Sciatic nerve (tissue), 2 donors: ENCODE measurements around the gene MIOS. TPM values are rescaled to one million over a fixed set of nuclear protein-coding genes. Genes with fewer than 3 reads are reported as not detected.

Experiments used
- ATAC-seq: fragments of 200-7000 bp; cut with Tn5 transposase; one replicate; pipeline ENCODE4 v1.9.1; 2020; ENCODE audit warnings: mild to moderate bottlenecking, moderate library complexity
- DNase-seq: peaks from one replicate; pipeline ENCODE4 v3.0.0-alpha.2; 2020; ENCODE audit warnings: low spot score
- intact Hi-C: fragments of 100-400 bp; cut with DNase I; formaldehyde crosslinking; loops from one replicate; pipeline ENCODE4 v1.14.2; 2022
- total RNA-seq: library from RNA; stranded (reverse); fragmentation: NEBNext Ultra II Directional; extraction: Animal tissue kit (Norgen Biotek cat#: 25700); gene quantifications from one replicate; pipeline ENCODE4 v1.2.1, GENCODE V29; 2021
- donor health status: DM: no; HTN: no; CAD: no.
- donor health status: DM: no; HTN: no; CAD: no.

MIOS gene
- 33.6 TPM for total RNA-seq

DNA sequence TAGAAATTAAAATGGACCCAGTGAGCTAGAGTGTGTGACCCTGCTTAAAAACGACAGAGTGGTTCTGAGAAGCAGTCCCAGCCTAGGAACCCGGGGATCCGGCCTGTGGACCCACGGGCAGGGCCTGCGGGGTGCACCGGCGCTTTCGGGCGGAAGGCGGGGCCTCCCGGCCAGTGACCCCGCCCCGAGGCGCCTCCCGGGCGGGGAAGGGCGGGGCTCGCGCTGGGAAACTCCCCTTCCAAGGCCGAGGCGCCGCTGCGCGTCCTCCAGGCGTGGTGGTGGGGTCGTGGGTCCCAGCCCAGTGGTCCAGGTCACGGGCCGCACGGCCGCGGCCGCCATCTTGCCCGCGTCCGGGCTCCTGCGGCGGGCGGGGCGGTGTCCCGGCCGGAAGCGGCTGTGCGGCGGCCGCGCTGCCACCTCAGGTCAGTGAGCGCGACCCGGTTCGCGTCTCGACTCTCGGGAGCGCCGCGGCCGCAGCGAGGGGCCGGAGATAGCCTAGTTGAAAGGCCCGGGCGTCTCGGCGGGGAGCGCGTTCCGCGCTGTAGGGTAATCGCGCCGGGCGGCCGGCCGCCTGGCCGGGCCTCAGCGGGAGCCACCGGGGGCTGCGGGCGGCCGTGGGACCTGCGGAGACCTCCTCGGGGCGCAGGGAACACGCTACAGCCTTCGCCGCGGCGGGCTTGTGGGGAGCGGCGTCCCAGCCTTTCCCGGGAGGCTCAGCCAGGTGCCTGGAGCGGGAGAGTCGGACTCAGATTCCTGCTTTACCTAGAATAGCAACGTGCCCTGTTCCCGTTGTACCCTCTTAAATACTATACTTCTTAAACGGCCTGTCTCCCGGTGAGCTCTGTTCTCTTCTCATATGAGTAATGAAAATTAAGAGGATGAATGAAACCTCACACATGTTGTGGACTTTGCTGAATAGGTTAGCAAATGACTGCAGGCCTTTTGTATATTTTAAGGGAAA lies at the start of gene MIOS:
TSS of gene MIOS (plus strand) at position 234 of the 961 bp plus-strand sequence. CDS start 5,592 bp downstream, outside the sequence.
- intact Hi-C loops = no loop called here
- DNase-seq (peak; percentile 91), ATAC-seq (peak; percentile 97)

DNA sequence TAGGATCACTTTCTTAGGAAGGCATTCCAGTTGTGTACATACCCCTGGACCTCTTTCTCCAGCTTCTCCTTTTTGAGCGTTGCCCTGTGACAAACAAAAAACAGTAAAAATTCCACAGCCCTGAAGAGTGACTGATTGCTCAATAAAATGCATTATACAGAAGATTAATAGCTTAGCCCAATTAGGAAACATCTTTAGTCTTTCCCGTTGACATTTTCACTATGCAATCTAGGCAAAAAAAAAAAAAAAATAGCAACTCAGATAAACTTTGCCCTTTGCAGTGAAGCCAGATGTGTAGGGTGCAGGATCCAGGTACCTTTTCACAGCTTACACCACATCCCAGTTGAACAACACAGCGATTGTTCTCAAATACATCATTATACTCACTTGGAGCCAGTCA lies 48.9 kb upstream of the MIOS start:
- ATAC-seq (peak; percentile 74), DNase-seq (no peak)
- intact Hi-C loops = no loop called here

DNA sequence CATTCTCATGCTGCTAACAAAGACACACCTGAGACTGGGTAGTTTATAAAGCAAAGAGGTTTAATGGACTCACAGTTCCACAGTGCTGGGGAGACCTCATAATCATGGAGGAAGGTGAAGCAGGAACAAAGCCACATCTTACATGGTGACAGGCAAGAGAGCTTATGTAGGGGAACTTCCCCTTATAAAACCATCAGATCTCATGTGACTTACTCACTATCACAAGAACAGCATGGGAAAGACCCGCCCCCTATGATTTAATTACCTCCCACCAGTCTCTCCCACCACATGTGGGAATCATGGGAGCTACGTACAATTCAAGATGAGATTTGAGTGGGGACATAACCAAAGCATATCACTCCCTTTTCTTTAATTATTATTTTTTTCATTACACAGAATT lies 47.6 kb upstream of the MIOS start:
- intact Hi-C loops = no loop called here
- ATAC-seq = no peak
- no peak for DNase-seq

DNA sequence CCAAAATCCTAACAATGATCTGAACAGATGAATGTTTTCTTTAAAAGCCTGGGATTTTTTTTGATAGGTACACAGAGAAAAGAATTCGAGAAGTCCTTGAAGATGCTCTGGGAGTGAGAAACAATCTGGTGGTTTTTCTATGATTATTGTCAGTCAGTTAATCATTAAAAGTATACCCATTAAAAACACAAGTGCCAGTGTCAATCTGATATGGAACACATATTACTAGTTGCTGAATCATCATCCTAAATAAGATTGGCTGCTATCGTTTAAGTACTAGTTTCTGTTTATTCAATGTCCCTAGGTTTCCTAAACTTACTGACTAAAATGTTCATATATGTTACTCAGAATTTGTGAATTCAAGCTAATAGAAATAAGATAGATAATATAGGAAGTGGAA lies 47.2 kb upstream of the MIOS start:
- no peak for ATAC-seq
- DNase-seq = no peak
- intact Hi-C loops = no loop called here

DNA sequence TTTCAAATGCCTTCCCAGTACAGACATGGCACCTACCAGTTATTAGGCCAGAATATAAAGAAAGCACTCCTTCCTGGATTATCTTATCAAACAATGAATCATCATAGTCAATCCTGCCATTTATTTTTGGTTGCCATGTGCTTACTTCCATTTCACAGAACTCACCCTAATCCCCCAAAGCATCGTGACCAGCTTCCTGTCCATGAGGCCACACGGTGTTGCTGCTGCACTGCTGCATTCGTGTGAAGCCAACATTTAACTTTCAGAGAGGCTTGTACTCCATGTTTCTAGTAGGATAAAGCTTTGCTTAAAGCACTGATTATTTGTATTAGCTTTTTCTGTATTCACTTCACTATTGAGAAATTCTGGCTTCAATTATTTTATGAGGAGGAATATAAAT lies 45.4 kb upstream of the MIOS start:
- intact Hi-C loops = no loop called here
- ATAC-seq (no peak), DNase-seq (no peak)

DNA sequence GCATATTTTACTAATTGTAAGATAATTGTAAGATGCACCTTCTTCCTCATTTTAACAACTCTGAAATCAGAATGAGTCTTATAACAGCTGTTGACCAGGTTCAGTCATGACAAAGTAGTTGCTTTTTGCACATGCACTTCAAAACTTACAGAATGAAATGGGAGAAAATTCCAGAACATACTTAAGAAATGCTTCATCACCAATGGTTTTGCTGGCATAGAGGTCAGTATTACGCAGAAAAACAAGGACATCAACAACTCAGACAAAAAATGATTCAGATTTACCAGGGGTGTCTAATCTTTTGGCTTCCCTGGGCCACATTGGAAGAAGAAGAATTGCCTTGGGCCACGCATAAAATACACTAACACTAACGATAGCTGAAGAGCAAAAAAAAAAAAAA lies 44.3 kb upstream of the MIOS start:
- ATAC-seq (no peak), DNase-seq (no peak)
- intact Hi-C loops = no loop called here

DNA sequence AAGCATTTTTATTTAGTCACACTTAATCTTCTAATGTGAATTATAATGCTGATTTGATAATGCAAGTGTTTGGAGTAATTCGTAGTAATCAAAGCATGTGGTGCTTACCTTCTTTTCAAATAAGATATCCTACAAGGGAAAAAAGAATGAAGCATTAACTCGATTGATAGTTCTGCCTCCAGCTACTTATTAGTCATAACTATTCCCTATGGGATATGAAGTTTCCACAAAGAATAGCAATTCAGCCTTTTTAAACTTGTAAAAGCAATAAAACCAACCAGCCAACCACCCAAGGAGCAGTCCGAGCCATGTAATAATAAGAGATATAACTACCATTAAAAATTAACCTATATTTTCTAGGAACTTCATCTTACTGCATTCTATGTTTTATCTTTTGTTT lies 42.6 kb upstream of the MIOS start:
- ATAC-seq (peak; percentile 62), DNase-seq (no peak)
- intact Hi-C loops = no loop called here

DNA sequence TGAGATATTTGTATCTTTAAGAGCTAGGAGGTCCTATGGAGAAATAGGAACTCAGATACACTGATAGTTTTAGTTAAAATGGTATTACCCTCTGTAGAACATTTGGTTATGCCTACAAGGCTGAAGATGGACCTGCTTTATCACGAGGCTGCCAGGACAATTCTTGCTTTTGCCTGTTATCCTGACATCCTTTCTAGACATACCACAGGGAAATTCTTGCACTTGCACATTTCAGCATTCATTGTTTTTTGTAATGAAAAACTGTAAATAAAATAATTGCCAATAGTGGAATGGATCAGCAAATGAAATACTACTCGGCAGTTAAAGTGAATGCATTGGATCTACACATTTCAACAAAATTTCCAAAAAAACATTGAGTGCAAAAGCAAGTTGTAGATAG lies 40.7 kb upstream of the MIOS start:
- ATAC-seq (no peak), DNase-seq (no peak)
- intact Hi-C loops = no loop called here

DNA sequence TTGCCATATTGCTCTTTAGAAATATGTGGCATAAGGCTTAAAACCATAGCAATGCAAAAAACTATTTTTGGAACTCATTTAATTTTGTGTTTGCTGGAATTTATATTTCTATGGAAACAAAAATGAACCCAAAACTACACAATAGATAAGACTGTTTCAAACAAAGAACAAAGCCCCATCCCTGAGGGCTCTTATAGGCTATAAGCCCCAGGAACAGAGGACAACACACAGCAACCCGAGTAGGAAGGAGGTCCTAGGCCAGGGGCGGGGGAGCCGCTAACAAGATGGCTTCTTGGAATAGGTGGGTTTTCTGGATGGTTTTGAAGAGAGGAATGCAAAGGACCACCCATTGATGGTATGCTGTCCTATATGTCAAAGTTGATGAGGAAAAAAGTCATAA lies 39.6 kb upstream of the MIOS start:
- intact Hi-C loops = no loop called here
- DNase-seq = no peak
- peak; percentile 72 for ATAC-seq

DNA sequence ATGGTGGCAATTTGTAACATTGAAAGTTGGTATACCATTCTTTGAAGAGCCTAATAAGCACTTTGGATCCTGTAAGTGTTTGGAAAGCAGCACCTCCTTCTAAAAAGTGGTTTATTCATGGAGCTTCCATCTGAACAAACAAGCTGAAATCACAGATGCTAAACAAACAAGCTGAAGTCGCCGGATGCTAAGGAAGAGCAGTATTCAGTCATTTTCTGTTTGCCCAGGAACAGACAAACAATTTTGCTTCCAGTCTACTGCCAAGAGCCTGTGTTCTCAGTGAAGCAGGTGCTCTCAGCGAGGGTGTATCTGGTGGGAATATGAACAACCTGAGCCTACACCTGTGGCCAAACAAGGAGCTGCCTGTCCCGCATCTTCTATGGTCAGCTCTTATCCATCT lies 37.4 kb upstream of the MIOS start:
- ATAC-seq = peak; percentile 52
- no peak for DNase-seq
- intact Hi-C loops = no loop called here

DNA sequence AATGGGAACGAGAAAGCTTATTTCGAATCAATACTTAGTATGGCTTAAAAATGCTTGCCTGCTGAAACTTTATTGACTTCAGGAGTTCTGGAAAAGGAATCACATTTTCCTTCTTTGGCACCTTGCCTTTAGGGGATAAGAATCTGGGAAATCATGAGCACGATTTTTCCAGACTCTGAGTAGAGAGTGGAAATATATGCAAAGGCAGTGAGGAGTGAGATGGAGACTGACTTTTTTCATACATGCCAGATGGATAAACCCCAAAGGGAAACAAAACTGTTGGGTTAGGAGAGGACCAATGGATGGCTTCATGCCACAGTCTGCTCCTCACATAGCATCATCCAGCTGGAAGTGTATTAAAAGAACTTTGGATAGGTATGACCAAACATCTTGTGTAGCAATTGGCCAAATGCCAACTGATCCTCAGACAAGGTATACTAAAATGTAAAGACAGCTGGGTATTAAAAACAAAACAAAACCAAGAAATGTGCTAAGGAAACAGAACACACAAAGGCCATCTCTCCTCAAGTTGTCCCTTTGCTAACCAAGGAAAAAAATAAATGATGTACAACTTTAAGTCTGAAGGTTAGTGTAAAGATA lies 32.8 kb upstream of the MIOS start:
- intact Hi-C loops = no loop called here
- ATAC-seq (no peak), DNase-seq (no peak)

DNA sequence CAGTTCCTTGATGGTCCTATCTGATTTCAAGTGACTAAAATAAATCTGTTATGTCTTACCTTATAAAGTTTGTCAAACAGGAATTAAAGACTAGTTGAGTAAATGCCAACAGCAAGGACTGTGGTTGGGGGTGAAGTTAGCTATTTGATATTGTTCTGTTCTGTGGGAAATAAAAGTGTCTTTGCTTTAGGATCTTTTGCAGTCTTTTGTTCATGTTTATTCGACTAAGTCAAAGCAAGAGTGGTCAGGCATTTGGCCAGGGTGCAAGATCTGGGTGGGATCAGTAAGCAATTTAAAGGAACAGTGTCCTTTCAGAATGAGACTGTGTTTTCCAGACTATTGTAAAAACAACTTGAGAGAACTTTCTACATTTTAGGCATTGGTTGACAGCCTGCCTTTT lies 31.0 kb upstream of the MIOS start, which contains the start of gene COL28A1:
TSS of gene COL28A1 (minus strand) at position 183 of the 400 bp plus-strand sequence. CDS start 2,998 bp downstream, outside the sequence.
- intact Hi-C loops = no loop called here
- no peak for DNase-seq
- ATAC-seq = peak; percentile 64

DNA sequence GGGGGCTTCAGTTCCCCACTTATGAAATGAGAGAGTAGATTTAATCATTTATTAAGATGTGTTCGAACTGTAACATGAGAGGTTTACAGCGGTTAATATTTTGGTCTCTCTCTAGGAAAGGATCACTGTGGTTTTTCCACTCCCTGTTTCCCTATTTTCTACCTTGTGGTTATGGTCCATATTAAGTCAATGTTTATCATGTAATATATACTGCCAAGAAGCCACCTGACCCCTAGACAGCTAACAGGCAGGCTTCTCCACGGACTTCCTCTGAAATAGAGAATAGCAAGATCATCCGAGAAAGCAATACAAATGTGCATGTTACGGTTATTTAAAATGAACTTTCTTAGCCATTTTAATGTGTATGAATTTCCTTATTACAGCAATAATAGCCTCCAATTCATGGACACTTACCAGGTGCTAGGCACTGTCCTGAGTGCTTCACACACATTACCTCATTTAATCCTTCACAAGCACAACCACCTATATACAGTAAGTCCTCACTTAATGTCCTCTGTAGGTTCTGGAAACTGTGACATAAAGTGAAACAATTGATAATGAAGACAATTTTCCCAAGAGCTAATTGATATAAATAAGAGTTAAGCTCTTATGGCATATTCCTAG lies 30.2 kb upstream of the MIOS start:
- no peak for ATAC-seq
- DNase-seq = no peak
- intact Hi-C loops = no loop called here

DNA sequence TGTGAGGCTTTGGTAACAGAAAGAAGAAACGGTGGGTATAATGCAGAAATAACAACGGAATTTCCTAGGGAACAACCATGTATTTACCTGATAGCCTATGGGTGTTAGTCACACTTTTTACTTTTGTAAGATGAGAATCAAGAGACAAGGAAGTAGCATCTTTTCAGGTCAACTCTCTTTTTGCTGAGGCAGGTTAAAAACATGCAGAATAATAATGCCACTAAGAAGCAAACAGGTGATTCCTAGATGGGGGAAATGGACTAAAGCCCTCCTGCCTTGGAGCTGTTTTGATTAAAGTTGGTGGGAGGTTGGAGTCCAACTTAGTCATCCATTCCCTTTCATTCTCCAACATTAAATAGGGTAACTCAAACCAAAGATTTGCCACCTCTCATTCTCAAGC lies 29.0 kb upstream of the MIOS start:
- intact Hi-C loops = no loop called here
- DNase-seq (no peak), ATAC-seq (no peak)

DNA sequence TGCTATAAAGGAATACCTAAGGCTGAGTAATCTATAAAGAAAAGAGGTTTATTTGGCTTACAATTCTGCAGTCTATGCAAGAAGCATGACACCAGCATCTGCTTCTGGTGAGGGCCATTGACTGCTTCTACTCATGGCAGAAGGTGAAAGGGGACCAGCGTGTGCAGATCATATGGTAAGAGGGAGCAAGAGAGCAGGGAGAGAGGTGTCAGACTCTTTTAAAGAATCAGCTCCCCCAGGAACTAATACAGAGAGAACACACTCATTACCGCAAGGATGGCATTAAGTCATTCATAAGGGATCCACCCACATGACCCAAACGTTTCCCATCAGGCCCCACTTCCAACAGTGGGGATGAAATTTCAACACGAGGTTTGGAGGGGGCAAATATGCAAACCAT lies 27.5 kb upstream of the MIOS start:
- DNase-seq (no peak), ATAC-seq (no peak)
- intact Hi-C loops = no loop called here

DNA sequence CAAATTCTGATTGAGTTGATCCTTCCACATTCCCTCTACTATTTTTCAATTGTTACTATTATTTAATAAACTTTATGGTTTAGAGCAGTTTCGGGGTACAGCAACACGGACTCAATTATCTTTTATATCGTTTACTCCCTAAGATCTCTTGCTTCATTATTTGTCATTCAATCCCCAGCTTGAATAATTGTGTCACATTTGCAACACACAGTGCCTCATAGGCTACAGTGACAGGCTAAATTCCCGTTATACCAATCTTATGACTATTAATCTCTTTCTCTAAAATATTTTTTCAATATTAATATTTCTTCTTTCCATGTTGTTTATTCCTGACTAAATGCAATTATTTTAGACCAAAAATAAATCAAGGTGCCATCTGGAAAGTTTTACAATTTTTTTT lies 27.0 kb upstream of the MIOS start:
- ATAC-seq = no peak
- DNase-seq = no peak
- intact Hi-C loops = loop anchor here (5.0 kb wide), 1 partner anchor 117 kb away; no protein-coding TSS in a partner anchor

DNA sequence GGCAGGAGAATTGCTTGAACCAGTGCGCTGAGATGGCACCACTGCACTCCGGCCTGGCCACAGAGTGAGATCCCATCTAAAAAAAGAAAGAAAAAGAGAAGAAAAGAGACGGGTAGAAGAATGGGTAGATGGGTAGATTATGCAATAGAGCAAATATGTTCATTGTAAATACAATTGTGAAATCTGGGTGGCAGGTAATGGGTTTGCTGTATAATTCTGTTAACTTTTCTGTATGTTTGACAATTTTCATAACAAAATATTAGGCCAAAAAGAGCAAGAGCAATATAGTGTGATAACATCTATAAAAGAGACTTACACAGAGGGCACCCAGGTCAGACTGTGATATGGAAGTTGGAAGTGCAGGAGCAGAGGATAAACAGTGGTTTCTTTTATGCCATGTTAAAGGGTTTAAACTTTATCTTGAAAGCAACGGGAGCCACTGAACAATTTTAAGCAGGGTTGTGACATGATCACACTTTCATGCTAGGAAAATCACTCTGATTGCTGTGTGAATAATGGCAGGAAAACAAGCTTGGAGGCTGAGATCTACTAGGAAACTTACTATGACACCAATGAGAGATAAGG lies 24.3 kb upstream of the MIOS start:
- no peak for DNase-seq
- ATAC-seq = no peak
- intact Hi-C loops = loop anchor here (5.0 kb wide), 1 partner anchor 120 kb away; no protein-coding TSS in a partner anchor

DNA sequence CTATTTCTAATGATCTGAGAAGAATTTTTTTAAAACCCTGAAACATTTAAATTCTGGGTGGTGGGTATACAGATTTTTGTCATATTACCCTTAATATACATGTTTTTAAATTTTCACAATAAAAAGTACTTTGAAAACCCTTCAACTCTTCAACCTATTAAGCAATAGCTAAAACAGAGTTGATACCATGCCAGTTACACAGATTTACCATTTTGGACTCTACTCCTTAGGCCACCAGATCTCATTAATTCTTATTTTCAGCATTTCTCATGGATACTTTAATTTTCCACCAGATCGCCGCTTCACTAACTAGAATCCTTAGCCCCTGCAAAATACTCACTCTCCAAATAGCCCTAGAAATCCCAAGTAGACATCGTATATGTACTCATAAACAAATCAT lies 18.3 kb upstream of the MIOS start:
- no peak for DNase-seq
- intact Hi-C loops = no loop called here
- ATAC-seq = no peak

DNA sequence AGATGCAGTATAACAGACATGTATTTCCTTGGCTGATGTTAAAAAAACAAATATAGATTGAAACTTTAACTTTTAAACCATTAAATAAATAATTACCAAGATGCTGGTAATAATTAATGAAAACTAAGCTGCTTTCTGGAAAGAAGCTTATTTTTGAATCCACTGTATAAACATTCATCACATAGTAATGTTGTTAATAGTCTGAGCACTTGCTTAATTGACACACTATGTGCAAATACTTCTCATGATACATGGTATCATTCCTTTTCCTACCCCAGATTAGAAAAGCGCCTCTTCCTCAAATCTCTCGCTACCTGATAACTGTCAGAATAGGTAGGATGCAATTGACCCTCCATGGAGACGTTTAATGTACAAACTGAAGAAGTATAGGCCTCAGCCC lies 16.0 kb upstream of the MIOS start:
- ATAC-seq (no peak), DNase-seq (no peak)
- intact Hi-C loops = no loop called here

DNA sequence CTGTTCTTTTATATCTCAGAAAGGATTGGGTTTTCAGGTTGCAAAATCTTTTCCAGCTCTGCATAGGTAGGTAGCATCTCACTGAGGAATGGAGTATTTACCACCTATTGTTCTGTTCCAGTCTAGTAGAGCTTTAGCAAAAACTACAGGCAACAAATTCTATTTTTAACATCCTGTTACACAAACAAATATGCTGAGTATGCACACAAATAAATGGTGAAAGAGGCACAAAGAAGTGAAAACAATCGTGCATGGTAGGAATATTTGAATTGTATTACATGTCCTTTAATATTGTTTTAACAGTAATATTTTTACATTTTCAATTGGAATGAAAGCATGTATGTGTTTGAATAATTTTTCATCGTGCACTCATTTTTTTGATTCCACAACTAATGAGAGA lies 14.5 kb upstream of the MIOS start:
- DNase-seq (no peak), ATAC-seq (no peak)
- intact Hi-C loops = no loop called here
